Motor neuron (in vitro differentiated cells): ENCODE measurements around the gene CEBPE. TPM values are rescaled to one million over a fixed set of nuclear protein-coding genes. Genes with fewer than 3 reads are reported as not detected.
A peak's percentile ranks its signal among the peaks of the same experiment; 100 is the strongest.

Source experiments
- ATAC-seq, 8 experiments: fragments of 200-7000 bp; cut with Tn5 transposase; replicated peaks in 6 of 8; 2 replicates each; pipeline ENCODE4 v1.8.0; 2021; ENCODE audit warnings: mild to moderate bottlenecking in 8 of 8, moderate library complexity in 8 of 8
- H3K27ac ChIP-seq, 2 donors: fragments of 250-450 bp; sonication (Bioruptor Pico); 2 replicates each; pipeline ENCODE4 v1.9.0; 2021; ENCODE audit warnings: antibody characterized with exemption in 2 of 2, mild to moderate bottlenecking in 2 of 2, moderate library complexity in 1 of 2
- H3K4me1 ChIP-seq, 2 donors: fragments of 250-450 bp; sonication (Bioruptor Pico); replicated peaks in 1 of 2; 2 replicates each; pipeline ENCODE4 v1.6.1; 2021; ENCODE audit warnings: antibody characterized with exemption in 2 of 2, mild to moderate bottlenecking in 2 of 2, moderate library complexity in 1 of 2
- H3K4me3 ChIP-seq, 5 donors: fragments of 250-450 bp; sonication (Bioruptor Pico); 2 replicates each; pipeline ENCODE4 v1.9.0; 2021; ENCODE audit warnings: antibody characterized with exemption in 5 of 5, mild to moderate bottlenecking in 5 of 5, moderate library complexity in 4 of 5
- WGBS, 10 experiments: fragments of 450-650 bp; shearing (Covaris generic); methylation state at CpG; one replicate each; pipeline ENCODE4 v1.0.0; 2022; 5-methylcytosine and 5-hydroxymethylcytosine counted together
- in situ Hi-C, 9 experiments: fragments of 400-800 bp; cut with MboI; loops; one replicate each; pipeline ENCODE4 v1.15.0; 2021; ENCODE audit warnings: low sequenced_read_pairs in 9 of 9, low pct_unique_long_range_greater_than_20kb in 2 of 9; ENCODE audit not compliant: unreplicated experiment in 9 of 9
- total RNA-seq, 8 experiments: library from RNA; unstranded; fragments of 300-600 nt; gene quantifications; 2 replicates each; pipeline versions ENCODE4 v1.2.3 to v1.2.4, GENCODE V29; 2022

Gene CEBPE
- 1 to 10 TPM in 1 of 8 experiments, under 1 TPM in 1, not detected in 6; 0.52 to 1.6 TPM for total RNA-seq

GRCh38 chr14:23118506-23119362 is at the start of gene CEBPE:
Gene CEBPE, minus strand, starts transcription at chr14:23119255. Its CDS starts 164 bp downstream, at chr14:23119091.
- no peak within 1 kb of the TSS for H3K27ac ChIP-seq
- no peak for ATAC-seq
- in situ Hi-C loops: no loop called here
- H3K4me3 ChIP-seq: no peak within 1 kb of the TSS
- H3K4me1 ChIP-seq: peaks cover 13 to 15% of the 10 kb centered on the region in 2 donors
- 40 to 93% (median 50%) methylated on average over 1 to 3 of the region's 32 CpGs; no CpG with 5 or more reads in 7 of the 10 experiments for WGBS, 10 experiments

GRCh38 chr14:23168246-23168645 is 49.2 kb upstream of the CEBPE start:
- in situ Hi-C loops: no loop called here
- Histone ChIP-seq H3K4me1 (no peaks in the 10 kb centered on the region), H3K4me3 (no peak overlapping the region), H3K27ac (no peak overlapping the region)
- WGBS, 10 experiments: 36 to 100% (median 73%) methylated on average over 1 to 2 of the region's 2 CpGs; no CpG with 5 or more reads in 1 of the 10 experiments
- ATAC-seq: no peak

- Histone ChIP-seq H3K27ac (no peak overlapping the region), H3K4me1 (no peaks in the 10 kb centered on the region), H3K4me3 (no peak overlapping the region)
- in situ Hi-C loops: no loop called here
- WGBS, 10 experiments: 60 to 100% (median 79%) methylated on average over 1 to 7 of the region's 9 CpGs; no CpG with 5 or more reads in 2 of the 10 experiments
- ATAC-seq: no peak
Measured at GRCh38 chr14:23167116-23167847, 48.2 kb upstream of the CEBPE start.

GRCh38 chr14:23164949-23165348 is 45.9 kb upstream of the CEBPE start:
- H3K4me3 ChIP-seq: no peak overlapping the region
- WGBS, 10 experiments: 67 to 100% (median 99%) methylated on average over 1 to 4 of the region's 5 CpGs; no CpG with 5 or more reads in 6 of the 10 experiments
- no peak overlapping the region for H3K27ac ChIP-seq
- no peak for ATAC-seq
- in situ Hi-C loops: no loop called here
- H3K4me1 ChIP-seq: peaks cover 8 to 12% of the 10 kb centered on the region in 2 donors

GRCh38 chr14:23164250-23164649 is 45.2 kb upstream of the CEBPE start:
- in situ Hi-C loops: no loop called here
- ATAC-seq: no peak
- Histone ChIP-seq H3K4me3 (no peak overlapping the region), H3K4me1 (peaks cover 11 to 15% of the 10 kb centered on the region in 2 donors), H3K27ac (no peak overlapping the region)
- WGBS, 10 experiments: 29 to 100% (median 92%) methylated on average over 1 to 2 of the region's 2 CpGs; no CpG with 5 or more reads in 1 of the 10 experiments

- Histone ChIP-seq H3K4me1 (peaks cover 15 to 16% of the 10 kb centered on the region in 2 donors), H3K27ac (no peak overlapping the region), H3K4me3 (no peak overlapping the region)
- 20 to 100% (median 100%) methylated on average over 1 to 2 of the region's 2 CpGs; no CpG with 5 or more reads in 5 of the 10 experiments for WGBS, 10 experiments
- in situ Hi-C loops: no loop called here
- no peak for ATAC-seq
Measured at GRCh38 chr14:23163830-23164229, 44.8 kb upstream of the CEBPE start.

- Histone ChIP-seq H3K4me1 (peaks cover 15 to 16% of the 10 kb centered on the region in 2 donors), H3K4me3 (no peak overlapping the region), H3K27ac (no peak overlapping the region)
- in situ Hi-C loops: no loop called here
- 40 to 100% (median 93%) methylated on average over 1 to 4 of the region's 4 CpGs; no CpG with 5 or more reads in 4 of the 10 experiments for WGBS, 10 experiments
- ATAC-seq: no peak
Measured at GRCh38 chr14:23162800-23163199, 43.7 kb upstream of the CEBPE start.

GRCh38 chr14:23162005-23162404 is 43.0 kb upstream of the CEBPE start:
- Histone ChIP-seq H3K4me3 (no peak overlapping the region), H3K27ac (no peak overlapping the region), H3K4me1 (peaks cover 15 to 16% of the 10 kb centered on the region in 2 donors)
- 63 to 100% (median 92%) methylated on average over 1 to 5 of the region's 5 CpGs for WGBS, 10 experiments
- in situ Hi-C loops: no loop called here
- ATAC-seq: no peak

- Histone ChIP-seq H3K27ac (peak overlapping the region in 1 of 2 donors; percentile 56), H3K4me1 (peaks cover 15 to 16% of the 10 kb centered on the region in 2 donors), H3K4me3 (no peak overlapping the region)
- in situ Hi-C loops: no loop called here
- 0 to 33% (median 0%) methylated on average over 1 to 4 of the region's 11 CpGs; no CpG with 5 or more reads in 3 of the 10 experiments for WGBS, 10 experiments
- ATAC-seq: peak; percentile 82 to 99 (median 98)
Measured at GRCh38 chr14:23160924-23161522, 42.0 kb upstream of the CEBPE start.

GRCh38 chr14:23159532-23159931 is 40.5 kb upstream of the CEBPE start:
- ATAC-seq: peak in 1 of 8 experiments; percentile 21
- H3K4me3 ChIP-seq: no peak overlapping the region
- in situ Hi-C loops: no loop called here
- H3K27ac ChIP-seq: no peak overlapping the region
- WGBS, 10 experiments: 0 to 57% (median 29%) methylated on average over 1 of the region's 1 CpG; no CpG with 5 or more reads in 3 of the 10 experiments
- peaks cover 16 to 22% of the 10 kb centered on the region in 2 donors for H3K4me1 ChIP-seq

- ATAC-seq: no peak
- Histone ChIP-seq H3K4me1 (peaks cover 16 to 26% of the 10 kb centered on the region in 2 donors), H3K4me3 (no peak overlapping the region), H3K27ac (no peak overlapping the region)
- 33 to 89% (median 74%) methylated on average over 1 to 2 of the region's 2 CpGs for WGBS, 10 experiments
- in situ Hi-C loops: no loop called here
Measured at GRCh38 chr14:23158779-23159178, 39.7 kb upstream of the CEBPE start.

- peak in 7 of 8 experiments; percentile 26 to 98 (median 89) for ATAC-seq
- in situ Hi-C loops: no loop called here
- 13 to 100% (median 80%) methylated on average over 1 to 8 of the region's 10 CpGs; no CpG with 5 or more reads in 1 of the 10 experiments for WGBS, 10 experiments
- Histone ChIP-seq H3K4me1 (peaks cover 8 to 18% of the 10 kb centered on the region in 2 donors), H3K27ac (no peak overlapping the region), H3K4me3 (no peak overlapping the region)
Measured at GRCh38 chr14:23154964-23155587, 36.0 kb upstream of the CEBPE start.
